Thyroid gland (tissue), 4 donors: ENCODE data around the gene ARMC9.

Source experiments
- POLR2A ChIP-seq, 2 donors: fragments of 450-650 bp; IDR thresholded peaks; one replicate each; pipeline ENCODE4 v1.6.1; 2017; ENCODE audit warnings: antibody characterized with exemption in 2 of 2, mild to moderate bottlenecking in 2 of 2, moderate library complexity in 1 of 2
- TF ChIP-seq, protein P1 (sequence below), 6 experiments: fragments of 200-600 bp in 3 of 6; fragments of 450-650 bp in 3 of 6; sonication (generic) in 3 of 6; IDR thresholded peaks; one replicate each; pipeline ENCODE4 v1.5.1; 2016 to 2019; ENCODE audit warnings: antibody characterized with exemption in 6 of 6, mild to moderate bottlenecking in 2 of 6, inconsistent platforms in 1 of 6, moderate library complexity in 1 of 6

DNA sequence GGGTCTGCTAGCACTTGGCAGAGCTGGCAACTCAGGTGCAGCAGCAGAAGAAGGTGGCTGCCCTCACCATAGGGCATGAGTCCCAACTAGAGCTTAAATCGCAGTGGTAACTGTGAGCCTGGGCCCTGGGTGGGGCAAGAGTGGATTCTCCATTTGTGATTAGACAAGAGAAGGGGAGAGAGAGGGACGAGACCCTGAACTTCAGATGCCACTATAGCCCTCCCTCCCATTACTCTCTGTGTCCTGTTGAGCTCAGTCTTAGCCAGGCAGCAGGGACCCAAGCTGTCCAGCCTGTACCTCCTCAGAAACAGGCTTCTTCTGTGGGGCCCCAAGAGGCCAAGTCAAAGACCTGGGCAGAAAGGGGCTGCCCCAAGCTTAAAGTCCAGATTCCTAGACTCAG is 127.4 kb downstream of the ARMC9 start:
- TF ChIP-seq POLR2A (IDR thresholded peaks at IDR 0.05), result no peak
- TF ChIP-seq, protein P1, sequence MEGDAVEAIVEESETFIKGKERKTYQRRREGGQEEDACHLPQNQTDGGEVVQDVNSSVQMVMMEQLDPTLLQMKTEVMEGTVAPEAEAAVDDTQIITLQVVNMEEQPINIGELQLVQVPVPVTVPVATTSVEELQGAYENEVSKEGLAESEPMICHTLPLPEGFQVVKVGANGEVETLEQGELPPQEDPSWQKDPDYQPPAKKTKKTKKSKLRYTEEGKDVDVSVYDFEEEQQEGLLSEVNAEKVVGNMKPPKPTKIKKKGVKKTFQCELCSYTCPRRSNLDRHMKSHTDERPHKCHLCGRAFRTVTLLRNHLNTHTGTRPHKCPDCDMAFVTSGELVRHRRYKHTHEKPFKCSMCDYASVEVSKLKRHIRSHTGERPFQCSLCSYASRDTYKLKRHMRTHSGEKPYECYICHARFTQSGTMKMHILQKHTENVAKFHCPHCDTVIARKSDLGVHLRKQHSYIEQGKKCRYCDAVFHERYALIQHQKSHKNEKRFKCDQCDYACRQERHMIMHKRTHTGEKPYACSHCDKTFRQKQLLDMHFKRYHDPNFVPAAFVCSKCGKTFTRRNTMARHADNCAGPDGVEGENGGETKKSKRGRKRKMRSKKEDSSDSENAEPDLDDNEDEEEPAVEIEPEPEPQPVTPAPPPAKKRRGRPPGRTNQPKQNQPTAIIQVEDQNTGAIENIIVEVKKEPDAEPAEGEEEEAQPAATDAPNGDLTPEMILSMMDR (IDR thresholded peaks at IDR 0.05), result no peak
